Measurements from ENCODE around the gene BMP5.

BMP5 gene

GRCh38 chr6:55839080-55839479 is 36.3 kb downstream of the BMP5 start:
- Mint-ChIP-seq H3K9me3 (peaks cover 11% of the 10 kb centered on the region), H3K36me3 (no peaks in the 10 kb centered on the region), H3K27ac (no peak overlapping the region), H3K4me3 (no peak overlapping the region), H3K4me1 (no peaks in the 10 kb centered on the region)
- ATAC-seq, result no peak
- no peak for DNase-seq (ENCODE audit: low spot score in 2 of 2)

GRCh38 chr6:55836945-55837344 is 38.4 kb downstream of the BMP5 start:
- Mint-ChIP-seq H3K4me1 (no peaks in the 10 kb centered on the region), H3K36me3 (no peaks in the 10 kb centered on the region), H3K4me3 (no peak overlapping the region), H3K9me3 (peaks cover 11% of the 10 kb centered on the region), H3K27ac (no peak overlapping the region)
- ATAC-seq (no peak), DNase-seq (ENCODE audit: low spot score in 2 of 2) (no peak)

GRCh38 chr6:55836481-55836880 is 38.9 kb downstream of the BMP5 start:
- DNase-seq (ENCODE audit: low spot score in 2 of 2) (no peak), ATAC-seq (no peak)
- Mint-ChIP-seq H3K9me3 (peaks cover 15% of the 10 kb centered on the region), H3K4me3 (no peak overlapping the region), H3K4me1 (no peaks in the 10 kb centered on the region), H3K36me3 (no peaks in the 10 kb centered on the region), H3K27ac (no peak overlapping the region)

GRCh38 chr6:55835220-55835619 is 40.2 kb downstream of the BMP5 start:
- Mint-ChIP-seq H3K9me3 (peaks cover 17% of the 10 kb centered on the region), H3K27ac (no peak overlapping the region), H3K4me3 (no peak overlapping the region), H3K4me1 (no peaks in the 10 kb centered on the region), H3K36me3 (no peaks in the 10 kb centered on the region)
- DNase-seq (ENCODE audit: low spot score in 2 of 2) (no peak), ATAC-seq (no peak)

- DNase-seq (ENCODE audit: low spot score in 2 of 2) (no peak), ATAC-seq (no peak)
- Mint-ChIP-seq H3K27ac (no peak overlapping the region), H3K4me3 (no peak overlapping the region), H3K36me3 (no peaks in the 10 kb centered on the region), H3K4me1 (no peaks in the 10 kb centered on the region), H3K9me3 (peaks cover 17% of the 10 kb centered on the region)
Observed at GRCh38 chr6:55833284-55833683, 42.1 kb downstream of the BMP5 start.

GRCh38 chr6:55827818-55828522 is 47.4 kb downstream of the BMP5 start:
- Mint-ChIP-seq H3K4me1 (no peaks in the 10 kb centered on the region), H3K36me3 (no peaks in the 10 kb centered on the region), H3K9me3 (peaks cover 17% of the 10 kb centered on the region), H3K4me3 (no peak overlapping the region), H3K27ac (no peak overlapping the region)
- ATAC-seq (no peak), DNase-seq (ENCODE audit: low spot score in 2 of 2) (no peak)

GRCh38 chr6:55826941-55827340 is 48.4 kb downstream of the BMP5 start:
- Mint-ChIP-seq H3K27ac (no peak overlapping the region), H3K4me1 (no peaks in the 10 kb centered on the region), H3K4me3 (no peak overlapping the region), H3K36me3 (no peaks in the 10 kb centered on the region), H3K9me3 (peaks cover 17% of the 10 kb centered on the region)
- ATAC-seq, result no peak
- DNase-seq (ENCODE audit: low spot score in 2 of 2), result no peak

GRCh38 chr6:55825402-55826051 is 49.9 kb downstream of the BMP5 start:
- no peak for DNase-seq (ENCODE audit: low spot score in 2 of 2)
- Mint-ChIP-seq H3K36me3 (no peaks in the 10 kb centered on the region), H3K9me3 (peaks cover 8% of the 10 kb centered on the region), H3K4me3 (no peak overlapping the region), H3K27ac (no peak overlapping the region), H3K4me1 (no peaks in the 10 kb centered on the region)
- ATAC-seq, result no peak

GRCh38 chr6:55822815-55823214 is 52.6 kb downstream of the BMP5 start:
- DNase-seq (ENCODE audit: low spot score in 2 of 2) (no peak), ATAC-seq (no peak)
- H3K36me3 Mint-ChIP-seq, result no peaks in the 10 kb centered on the region
- no peak overlapping the region for H3K27ac Mint-ChIP-seq
- no peak overlapping the region for H3K4me3 Mint-ChIP-seq
- no peaks in the 10 kb centered on the region for H3K4me1 Mint-ChIP-seq
- H3K9me3 Mint-ChIP-seq, result peaks cover 12% of the 10 kb centered on the region

GRCh38 chr6:55822005-55822404 is 53.4 kb downstream of the BMP5 start:
- Mint-ChIP-seq H3K4me3 (no peak overlapping the region), H3K4me1 (no peaks in the 10 kb centered on the region), H3K27ac (no peak overlapping the region), H3K9me3 (peaks cover 10% of the 10 kb centered on the region), H3K36me3 (no peaks in the 10 kb centered on the region)
- ATAC-seq (no peak), DNase-seq (ENCODE audit: low spot score in 2 of 2) (no peak)

- DNase-seq (ENCODE audit: low spot score in 2 of 2) (no peak), ATAC-seq (no peak)
- no peaks in the 10 kb centered on the region for H3K36me3 Mint-ChIP-seq
- no peak overlapping the region for H3K27ac Mint-ChIP-seq
- H3K9me3 Mint-ChIP-seq, result peaks cover 9% of the 10 kb centered on the region
- no peak overlapping the region for H3K4me3 Mint-ChIP-seq
- H3K4me1 Mint-ChIP-seq, result no peaks in the 10 kb centered on the region
Observed at GRCh38 chr6:55820696-55821095, 54.7 kb downstream of the BMP5 start.

GRCh38 chr6:55819811-55820210 is 55.6 kb downstream of the BMP5 start:
- H3K9me3 Mint-ChIP-seq, result peaks cover 6% of the 10 kb centered on the region

GRCh38 chr6:55818482-55818881 is 56.9 kb downstream of the BMP5 start:
- no peak for ATAC-seq
- no peak overlapping the region for H3K27ac Mint-ChIP-seq
- peaks cover 8% of the 10 kb centered on the region for H3K9me3 Mint-ChIP-seq
- no peak overlapping the region for H3K4me3 Mint-ChIP-seq
- no peaks in the 10 kb centered on the region for H3K4me1 Mint-ChIP-seq
- DNase-seq (ENCODE audit: low spot score in 2 of 2), result no peak
- no peaks in the 10 kb centered on the region for H3K36me3 Mint-ChIP-seq

More at GRCh38 chr6:55819811-55820210, 55.6 kb downstream of the BMP5 start:
- no peaks in the 10 kb centered on the region for H3K4me1 Mint-ChIP-seq
- H3K4me3 Mint-ChIP-seq, result no peak overlapping the region
- H3K27ac Mint-ChIP-seq, result no peak overlapping the region
- ATAC-seq (no peak), DNase-seq (ENCODE audit: low spot score in 2 of 2) (no peak)
- no peaks in the 10 kb centered on the region for H3K36me3 Mint-ChIP-seq

GRCh38 chr6:55812509-55812908 is 62.9 kb downstream of the BMP5 start:
- no peak for DNase-seq (ENCODE audit: low spot score in 2 of 2)
- Mint-ChIP-seq H3K4me3 (no peak overlapping the region), H3K4me1 (no peaks in the 10 kb centered on the region), H3K9me3 (peaks cover 12% of the 10 kb centered on the region), H3K27ac (no peak overlapping the region), H3K36me3 (no peaks in the 10 kb centered on the region)
- ATAC-seq, result no peak

- no peaks in the 10 kb centered on the region for H3K36me3 Mint-ChIP-seq
- no peak overlapping the region for H3K27ac Mint-ChIP-seq
- H3K9me3 Mint-ChIP-seq, result peaks cover 10% of the 10 kb centered on the region
- ATAC-seq, result no peak
- H3K4me1 Mint-ChIP-seq, result no peaks in the 10 kb centered on the region
- DNase-seq (ENCODE audit: low spot score in 2 of 2), result no peak
- no peak overlapping the region for H3K4me3 Mint-ChIP-seq
Observed at GRCh38 chr6:55811074-55811473, 64.3 kb downstream of the BMP5 start.

GRCh38 chr6:55802259-55802658 is 73.1 kb downstream of the BMP5 start:
- DNase-seq (ENCODE audit: low spot score in 2 of 2) (no peak), ATAC-seq (no peak)
- Mint-ChIP-seq H3K4me3 (no peak overlapping the region), H3K36me3 (no peaks in the 10 kb centered on the region), H3K9me3 (peaks cover 17% of the 10 kb centered on the region), H3K27ac (no peak overlapping the region), H3K4me1 (no peaks in the 10 kb centered on the region)

All from stimulated activated effector memory CD8-positive, alpha-beta T cell treated with anti-CD3 and anti-CD28 coated beads, Interleukin-12 subunit alpha, Interleukin-12 subunit beta, amount 100 ng/mL, for 72 hours (primary cell).